SU-DHL-6 (cell line): ENCODE results near the gene TRIM9.

Experiments used
- EZH2phosphoT487 ChIP-seq: fragments of 200-600 bp; sonication (generic), shearing (Covaris generic); conservative IDR thresholded peaks from 2 replicates; pipeline ENCODE4 v1.6.1; 2018; ENCODE audit warnings: mild to moderate bottlenecking, antibody characterized with exemption, low read length, moderate library complexity, mixed read lengths
- TF ChIP-seq, protein P1 (sequence below): fragments of 200-600 bp; sonication (generic); IDR thresholded peaks from one replicate; pipeline ENCODE4 v1.5.1; 2017; ENCODE audit warnings: antibody characterized with exemption, mild to moderate bottlenecking, low read length, moderate library complexity; ENCODE audit not compliant: insufficient read depth, poor library complexity, severe bottlenecking

GRCh38 chr14:51092965-51093364 lies 1.9 kb downstream of the TRIM9 start:
- TF ChIP-seq, protein P1, sequence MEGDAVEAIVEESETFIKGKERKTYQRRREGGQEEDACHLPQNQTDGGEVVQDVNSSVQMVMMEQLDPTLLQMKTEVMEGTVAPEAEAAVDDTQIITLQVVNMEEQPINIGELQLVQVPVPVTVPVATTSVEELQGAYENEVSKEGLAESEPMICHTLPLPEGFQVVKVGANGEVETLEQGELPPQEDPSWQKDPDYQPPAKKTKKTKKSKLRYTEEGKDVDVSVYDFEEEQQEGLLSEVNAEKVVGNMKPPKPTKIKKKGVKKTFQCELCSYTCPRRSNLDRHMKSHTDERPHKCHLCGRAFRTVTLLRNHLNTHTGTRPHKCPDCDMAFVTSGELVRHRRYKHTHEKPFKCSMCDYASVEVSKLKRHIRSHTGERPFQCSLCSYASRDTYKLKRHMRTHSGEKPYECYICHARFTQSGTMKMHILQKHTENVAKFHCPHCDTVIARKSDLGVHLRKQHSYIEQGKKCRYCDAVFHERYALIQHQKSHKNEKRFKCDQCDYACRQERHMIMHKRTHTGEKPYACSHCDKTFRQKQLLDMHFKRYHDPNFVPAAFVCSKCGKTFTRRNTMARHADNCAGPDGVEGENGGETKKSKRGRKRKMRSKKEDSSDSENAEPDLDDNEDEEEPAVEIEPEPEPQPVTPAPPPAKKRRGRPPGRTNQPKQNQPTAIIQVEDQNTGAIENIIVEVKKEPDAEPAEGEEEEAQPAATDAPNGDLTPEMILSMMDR = no peak
- no peak for TF ChIP-seq EZH2phosphoT487
